ENCODE data around the gene FLOT2.
"Not testable (repeated sequence)": the region's sequence is repeated elsewhere in the genome, so short reads cannot be mapped to it uniquely, and the experiment has no call there.

FLOT2 gene

GRCh38 chr17:28901866-28902818 lies 4.6 kb upstream of the FLOT2 start:
- Histone ChIP-seq H3K9me3 (replicated peaks; ENCODE audit: low read length) (no peaks in the 10 kb centered on the region), H3K4me2 (ENCODE audit: low read length) (peak overlapping the region; percentile 99), H3K36me3 (ENCODE audit: insufficient read depth, low read length) (peaks cover 18% of the 10 kb centered on the region), H3K4me1 (ENCODE audit: control insufficient read depth, insufficient read depth, low read length) (peaks cover 11% of the 10 kb centered on the region), H3K27me3 (ENCODE audit: control insufficient read depth, insufficient read depth, low read length) (no peaks in the 10 kb centered on the region), H3K4me3 (ENCODE audit: low read length) (peak overlapping the region; percentile 82), H3K9ac (ENCODE audit: low read depth, low read length) (peak overlapping the region; percentile 66)

- Histone ChIP-seq H3K36me3 (ENCODE audit: insufficient read depth, low read length) (peaks cover 8% of the 10 kb centered on the region), H3K27me3 (ENCODE audit: control insufficient read depth, insufficient read depth, low read length) (no peaks in the 10 kb centered on the region), H3K4me3 (ENCODE audit: low read length) (no peak overlapping the region), H3K4me2 (ENCODE audit: low read length) (no peak overlapping the region), H3K9ac (ENCODE audit: low read depth, low read length) (no peak overlapping the region), H3K9me3 (replicated peaks; ENCODE audit: low read length) (no peaks in the 10 kb centered on the region), H3K4me1 (ENCODE audit: control insufficient read depth, insufficient read depth, low read length) (peaks cover 17% of the 10 kb centered on the region)
These were observed 3.6 kb upstream of the FLOT2 start for GRCh38 chr17:28900986-28901726.

- no peaks in the 10 kb centered on the region for H3K9me3 ChIP-seq (replicated peaks; ENCODE audit: low read length)
- H3K36me3 ChIP-seq (ENCODE audit: insufficient read depth, low read length) = no peaks in the 10 kb centered on the region
- peaks cover 22% of the 10 kb centered on the region for H3K4me1 ChIP-seq (ENCODE audit: control insufficient read depth, insufficient read depth, low read length)
- no peak overlapping the region for H3K4me2 ChIP-seq (ENCODE audit: low read length)
- H3K4me3 ChIP-seq (ENCODE audit: low read length) = no peak overlapping the region
- no peak overlapping the region for H3K9ac ChIP-seq (ENCODE audit: low read depth, low read length)
- H3K27me3 ChIP-seq (ENCODE audit: control insufficient read depth, insufficient read depth, low read length) = no peaks in the 10 kb centered on the region
These were observed 1.8 kb upstream of the FLOT2 start for GRCh38 chr17:28899212-28899815.

- Histone ChIP-seq H3K4me1 (ENCODE audit: control insufficient read depth, insufficient read depth, low read length) (peaks cover 22% of the 10 kb centered on the region), H3K9ac (ENCODE audit: low read depth, low read length) (no peak overlapping the region), H3K4me2 (ENCODE audit: low read length) (peak overlapping the region; percentile 91), H3K27me3 (ENCODE audit: control insufficient read depth, insufficient read depth, low read length) (no peaks in the 10 kb centered on the region), H3K4me3 (ENCODE audit: low read length) (no peak overlapping the region), H3K36me3 (ENCODE audit: insufficient read depth, low read length) (no peaks in the 10 kb centered on the region), H3K9me3 (replicated peaks; ENCODE audit: low read length) (no peaks in the 10 kb centered on the region)
These were observed 1.0 kb upstream of the FLOT2 start for GRCh38 chr17:28898527-28898955.

- peak overlapping the region; percentile 75 for H3K9ac ChIP-seq (ENCODE audit: low read depth, low read length)
- no peaks in the 10 kb centered on the region for H3K27me3 ChIP-seq (ENCODE audit: control insufficient read depth, insufficient read depth, low read length)
- H3K4me3 ChIP-seq (ENCODE audit: low read length) = peak overlapping the region; percentile 79
- H3K4me2 ChIP-seq (ENCODE audit: low read length) = peak overlapping the region; percentile 91
- H3K4me1 ChIP-seq (ENCODE audit: control insufficient read depth, insufficient read depth, low read length) = peaks cover 21% of the 10 kb centered on the region
- H3K36me3 ChIP-seq (ENCODE audit: insufficient read depth, low read length) = no peaks in the 10 kb centered on the region
- H3K9me3 ChIP-seq (replicated peaks; ENCODE audit: low read length) = no peaks in the 10 kb centered on the region
These were observed 415 bp upstream of the FLOT2 start for GRCh38 chr17:28897769-28898526.

- Histone ChIP-seq H3K9me3 (replicated peaks; ENCODE audit: low read length) (no peaks in the 10 kb centered on the region), H3K9ac (ENCODE audit: low read depth, low read length) (peak overlapping the region; percentile 75), H3K4me3 (ENCODE audit: low read length) (peak overlapping the region; percentile 79)
These were observed 1.0 kb downstream of the FLOT2 start for GRCh38 chr17:28896491-28896883.

GRCh38 chr17:28895794-28896447 lies 1.6 kb downstream of the FLOT2 start:
- Histone ChIP-seq H3K36me3 (ENCODE audit: insufficient read depth, low read length) (no peaks in the 10 kb centered on the region), H3K9me3 (replicated peaks; ENCODE audit: low read length) (no peaks in the 10 kb centered on the region), H3K27me3 (ENCODE audit: control insufficient read depth, insufficient read depth, low read length) (no peaks in the 10 kb centered on the region), H3K4me2 (ENCODE audit: low read length) (peak overlapping the region; percentile 91), H3K4me1 (ENCODE audit: control insufficient read depth, insufficient read depth, low read length) (peaks cover 24% of the 10 kb centered on the region), H3K9ac (ENCODE audit: low read depth, low read length) (peak overlapping the region; percentile 75), H3K4me3 (ENCODE audit: low read length) (peak overlapping the region; percentile 79)

More at GRCh38 chr17:28896491-28896883, 1.0 kb downstream of the FLOT2 start:
- peaks cover 24% of the 10 kb centered on the region for H3K4me1 ChIP-seq (ENCODE audit: control insufficient read depth, insufficient read depth, low read length)
- peak overlapping the region; percentile 91 for H3K4me2 ChIP-seq (ENCODE audit: low read length)
- H3K27me3 ChIP-seq (ENCODE audit: control insufficient read depth, insufficient read depth, low read length) = no peaks in the 10 kb centered on the region
- H3K36me3 ChIP-seq (ENCODE audit: insufficient read depth, low read length) = no peaks in the 10 kb centered on the region

GRCh38 chr17:28893248-28894183 lies 4.0 kb downstream of the FLOT2 start:
- H3K36me3 ChIP-seq (ENCODE audit: insufficient read depth, low read length); H3K4me2 ChIP-seq (ENCODE audit: low read length); H3K4me3 ChIP-seq (ENCODE audit: low read length); H3K9ac ChIP-seq (ENCODE audit: low read depth, low read length); H3K9me3 ChIP-seq (replicated peaks; ENCODE audit: low read length); H3K27me3 ChIP-seq (ENCODE audit: control insufficient read depth, insufficient read depth, low read length): not testable (repeated sequence)
- H3K4me1 ChIP-seq (ENCODE audit: control insufficient read depth, insufficient read depth, low read length) = peaks cover 24% of the 10 kb centered on the region

- Histone ChIP-seq H3K27me3 (ENCODE audit: control insufficient read depth, insufficient read depth, low read length) (no peaks in the 10 kb centered on the region), H3K9ac (ENCODE audit: low read depth, low read length) (no peak overlapping the region), H3K9me3 (replicated peaks; ENCODE audit: low read length) (no peaks in the 10 kb centered on the region), H3K4me1 (ENCODE audit: control insufficient read depth, insufficient read depth, low read length) (peaks cover 17% of the 10 kb centered on the region), H3K4me3 (ENCODE audit: low read length) (no peak overlapping the region), H3K4me2 (ENCODE audit: low read length) (no peak overlapping the region), H3K36me3 (ENCODE audit: insufficient read depth, low read length) (peaks cover 5% of the 10 kb centered on the region)
These were observed 5.5 kb downstream of the FLOT2 start for GRCh38 chr17:28892024-28892423.

GRCh38 chr17:28891201-28891600 lies 6.3 kb downstream of the FLOT2 start:
- H3K4me1 ChIP-seq (ENCODE audit: control insufficient read depth, insufficient read depth, low read length) = peaks cover 12% of the 10 kb centered on the region
- H3K9ac ChIP-seq (ENCODE audit: low read depth, low read length) = no peak overlapping the region
- peaks cover 5% of the 10 kb centered on the region for H3K36me3 ChIP-seq (ENCODE audit: insufficient read depth, low read length)
- H3K4me2 ChIP-seq (ENCODE audit: low read length) = no peak overlapping the region
- H3K27me3 ChIP-seq (ENCODE audit: control insufficient read depth, insufficient read depth, low read length) = no peaks in the 10 kb centered on the region
- H3K9me3 ChIP-seq (replicated peaks; ENCODE audit: low read length) = no peaks in the 10 kb centered on the region
- H3K4me3 ChIP-seq (ENCODE audit: low read length) = no peak overlapping the region

Measured in skeletal muscle satellite cell (primary cell).